EH (cell line): Measurements from ENCODE around the gene MRPL20.
"Not testable (repeated sequence)": the region's sequence is repeated elsewhere in the genome, so short reads cannot be mapped to it uniquely, and the experiment has no call there.

Experiments
- DNase-seq: peaks from one replicate; pipeline ENCODE4 v3.0.0-alpha.2; 2015; ENCODE audit warnings: low read depth

The MRPL20 gene

GRCh38 chr1:1406821-1407635, at the start of gene MRPL20:
TSS of gene MRPL20 (minus strand) at chr1:1407293. CDS start at chr1:1407217, 76 bp downstream.
- peak; percentile 92 for DNase-seq

- not testable (repeated sequence) for DNase-seq
Measured at GRCh38 chr1:1456683-1457255, 49.7 kb upstream of the MRPL20 start.

- DNase-seq, result not testable (repeated sequence)
Measured at GRCh38 chr1:1455934-1456333, 48.8 kb upstream of the MRPL20 start.

- no peak for DNase-seq
Measured at GRCh38 chr1:1455366-1455884, 48.3 kb upstream of the MRPL20 start.

- DNase-seq, result not testable (repeated sequence)
Measured at GRCh38 chr1:1454286-1455056, 47.4 kb upstream of the MRPL20 start.

- no peak for DNase-seq
Measured at GRCh38 chr1:1452882-1453281, 45.8 kb upstream of the MRPL20 start.

- DNase-seq, result not testable (repeated sequence)
Measured at GRCh38 chr1:1452365-1452739, 45.3 kb upstream of the MRPL20 start.

- no peak for DNase-seq
Measured at GRCh38 chr1:1451696-1452364, 44.7 kb upstream of the MRPL20 start.

GRCh38 chr1:1450616-1451015, 43.5 kb upstream of the MRPL20 start:
- not testable (repeated sequence) for DNase-seq

GRCh38 chr1:1449099-1449739, 42.1 kb upstream of the MRPL20 start, which contains the start of gene ATAD3C:
TSS of gene ATAD3C (plus strand) at chr1:1449689. CDS start at chr1:1450684, 995 bp downstream.
- no peak for DNase-seq

- DNase-seq, result not testable (repeated sequence)
Measured at GRCh38 chr1:1446631-1447030, 39.5 kb upstream of the MRPL20 start.

- no peak for DNase-seq
Measured at GRCh38 chr1:1442069-1442770, 35.1 kb upstream of the MRPL20 start.

- DNase-seq, result peak; percentile 41
Measured at GRCh38 chr1:1441002-1441888, 34.2 kb upstream of the MRPL20 start.

- no peak for DNase-seq
Measured at GRCh38 chr1:1440262-1441001, 33.3 kb upstream of the MRPL20 start.

GRCh38 chr1:1439546-1440261, 32.6 kb upstream of the MRPL20 start:
- DNase-seq, result no peak

- DNase-seq, result no peak
Measured at GRCh38 chr1:1438531-1439381, 31.7 kb upstream of the MRPL20 start.

GRCh38 chr1:1437904-1438376, 30.8 kb upstream of the MRPL20 start:
- DNase-seq, result peak; percentile 52
